Caco-2 (cell line): ENCODE data around the gene AATK. TPM values are rescaled to one million over a fixed set of nuclear protein-coding genes. Genes with fewer than 3 reads are reported as not detected.

Experiments
- BruUV-seq: library from RNA; stranded (reverse); fragments of 400-500 nt; replicated peaks from 2 replicates; lab custom pipeline; 2021; lab: Mats Ljungman, UMichigan
- CTCF ChIA-PET: fragments of 300-600 bp; sonication (Branson Sonifier 250); formaldehyde crosslinking; loops from one replicate; lab custom pipeline; 2022; ENCODE audit warnings: antibody characterized with exemption; lab: Charles Lee
- POLR2A ChIA-PET: fragments of 300-600 bp; sonication (Branson Sonifier 250); formaldehyde crosslinking; loops from one replicate; lab custom pipeline; 2022; ENCODE audit warnings: antibody characterized with exemption; lab: Charles Lee
- DNase-seq, 2 experiments: peaks; one replicate each; pipeline versions ENCODE4 v3.0.0 to v3.0.0-alpha.2; 2020 to 2022
- H3K27me3 ChIP-seq: replicated peaks from 2 replicates; pipeline ENCODE4 v1.6.0; 2011; ENCODE audit warnings: low read length; ENCODE audit not compliant: control insufficient read depth, insufficient read depth
- H3K36me3 ChIP-seq: 2 replicates; pipeline ENCODE4 v1.5.1; 2011; ENCODE audit warnings: low read length; ENCODE audit not compliant: control insufficient read depth, insufficient read depth
- H3K4me1 ChIP-seq: fragments of 250-450 bp; sonication (Bioruptor Pico); 2 replicates; pipeline ENCODE4 v1.5.1; 2020; ENCODE audit warnings: mild to moderate bottlenecking
- H3K4me3 ChIP-seq: 2 replicates; pipeline ENCODE4 v1.5.1; 2011; ENCODE audit warnings: low read depth, mild to moderate bottlenecking, control low read depth, low read length
- H3K9me3 ChIP-seq: fragments of 250-450 bp; sonication (Bioruptor Pico); 2 replicates; pipeline ENCODE4 v1.5.1; 2020; ENCODE audit warnings: mild to moderate bottlenecking, moderate library complexity
- H3K27ac Mint-ChIP-seq: one replicate; pipeline ENCODE4 v1.8.0; 2022; ENCODE audit warnings: mixed read lengths; ENCODE audit not compliant: unreplicated experiment
- H3K27me3 Mint-ChIP-seq: one replicate; pipeline ENCODE4 v1.8.0; 2022; ENCODE audit warnings: mixed read lengths; ENCODE audit not compliant: insufficient read depth, unreplicated experiment
- H3K36me3 Mint-ChIP-seq: one replicate; pipeline ENCODE4 v1.8.0; 2022; ENCODE audit warnings: mild to moderate bottlenecking, mixed read lengths; ENCODE audit not compliant: insufficient read depth, unreplicated experiment
- H3K4me1 Mint-ChIP-seq: one replicate; pipeline ENCODE4 v1.8.0; 2022; ENCODE audit warnings: low read depth, mixed read lengths; ENCODE audit not compliant: unreplicated experiment
- H3K4me3 Mint-ChIP-seq: one replicate; pipeline ENCODE4 v1.8.0; 2022; ENCODE audit warnings: mild to moderate bottlenecking, moderate library complexity, mixed read lengths; ENCODE audit not compliant: unreplicated experiment
- H3K9me3 Mint-ChIP-seq: one replicate; pipeline ENCODE4 v1.8.0; 2022; ENCODE audit warnings: mixed read lengths; ENCODE audit not compliant: unreplicated experiment
- intact Hi-C: fragments of 100-400 bp; cut with micrococcal nuclease; formaldehyde crosslinking; loops from one replicate; pipeline ENCODE4 v1.10.0; 2022; ENCODE audit not compliant: unreplicated experiment
- total RNA-seq: library from RNA; stranded (reverse); gene quantifications from 2 replicates; pipeline ENCODE4 v1.2.3, GENCODE V29; 2022
- TF ChIP-seq, protein P1 (sequence below), 2 experiments: fragments of 200-600 bp in 1 of 2; IDR thresholded peaks; 1 replicate in 1 of 2; 2 replicates in 1 of 2; pipeline versions ENCODE4 v1.5.1 to v1.8.0; 2011 to 2022; ENCODE audit warnings: antibody characterized with exemption in 1 of 2, control low read depth in 1 of 2, inconsistent platforms in 1 of 2, low read depth in 1 of 2, low read length in 1 of 2, mild to moderate bottlenecking in 1 of 2, moderate library complexity in 1 of 2; ENCODE audit not compliant: insufficient read depth in 1 of 2, severe bottlenecking in 1 of 2, unreplicated experiment in 1 of 2

AATK gene
- total RNA-seq, 1 experiment from 2014 or later, result 26.6 TPM

DNA sequence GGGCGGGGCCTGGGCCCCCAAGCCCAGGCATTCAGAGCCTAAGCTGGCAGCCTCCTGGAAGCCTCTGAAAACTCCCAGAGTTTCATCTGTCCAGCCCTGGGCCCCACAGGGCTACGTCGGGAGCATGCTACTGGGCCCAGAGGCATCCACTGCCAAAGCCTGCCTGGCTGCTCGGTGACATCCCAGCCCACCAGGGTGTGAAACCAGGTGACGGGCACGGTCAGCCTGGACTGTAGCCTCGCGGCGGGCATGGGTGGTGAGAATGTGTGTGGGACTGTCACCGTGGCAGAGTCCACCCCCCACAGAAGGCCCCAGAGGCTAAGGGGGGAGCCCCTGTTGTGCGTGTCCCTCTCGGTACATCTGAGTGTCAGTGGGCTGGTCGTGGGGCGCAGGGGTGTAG, 25.6 kb upstream of the AATK start:
- no peaks in the 10 kb centered on the region for H3K4me1 ChIP-seq
- Mint-ChIP-seq H3K27me3 (no peaks in the 10 kb centered on the region), H3K27ac (no peak overlapping the region), H3K4me1 (no peaks in the 10 kb centered on the region), H3K9me3 (no peaks in the 10 kb centered on the region), H3K4me3 (no peak overlapping the region), H3K36me3 (no peaks in the 10 kb centered on the region)
- ChIA-PET CTCF (interaction anchor here (1.7 kb wide), 1 partner anchor 9 kb away, joined by 5 read pairs; no protein-coding TSS in a partner anchor), POLR2A (no interaction called here)
- BruUV-seq, result no TSS peak
- intact Hi-C loops, result no loop called here
- H3K4me3 ChIP-seq, result no peak overlapping the region
- H3K27me3 ChIP-seq, result no peaks in the 10 kb centered on the region
- DNase-seq, result no peak
- H3K9me3 ChIP-seq, result no peaks in the 10 kb centered on the region
- no peaks in the 10 kb centered on the region; the same call in 1 of the 2 replicates for H3K36me3 ChIP-seq
- TF ChIP-seq, protein P1, sequence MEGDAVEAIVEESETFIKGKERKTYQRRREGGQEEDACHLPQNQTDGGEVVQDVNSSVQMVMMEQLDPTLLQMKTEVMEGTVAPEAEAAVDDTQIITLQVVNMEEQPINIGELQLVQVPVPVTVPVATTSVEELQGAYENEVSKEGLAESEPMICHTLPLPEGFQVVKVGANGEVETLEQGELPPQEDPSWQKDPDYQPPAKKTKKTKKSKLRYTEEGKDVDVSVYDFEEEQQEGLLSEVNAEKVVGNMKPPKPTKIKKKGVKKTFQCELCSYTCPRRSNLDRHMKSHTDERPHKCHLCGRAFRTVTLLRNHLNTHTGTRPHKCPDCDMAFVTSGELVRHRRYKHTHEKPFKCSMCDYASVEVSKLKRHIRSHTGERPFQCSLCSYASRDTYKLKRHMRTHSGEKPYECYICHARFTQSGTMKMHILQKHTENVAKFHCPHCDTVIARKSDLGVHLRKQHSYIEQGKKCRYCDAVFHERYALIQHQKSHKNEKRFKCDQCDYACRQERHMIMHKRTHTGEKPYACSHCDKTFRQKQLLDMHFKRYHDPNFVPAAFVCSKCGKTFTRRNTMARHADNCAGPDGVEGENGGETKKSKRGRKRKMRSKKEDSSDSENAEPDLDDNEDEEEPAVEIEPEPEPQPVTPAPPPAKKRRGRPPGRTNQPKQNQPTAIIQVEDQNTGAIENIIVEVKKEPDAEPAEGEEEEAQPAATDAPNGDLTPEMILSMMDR (IDR thresholded peaks at IDR 0.05; ENCODE audit: insufficient read depth in 1 of 2, low read depth in 1 of 2, low read length in 1 of 2, severe bottlenecking in 1 of 2, unreplicated experiment in 1 of 2), result no peak

DNA sequence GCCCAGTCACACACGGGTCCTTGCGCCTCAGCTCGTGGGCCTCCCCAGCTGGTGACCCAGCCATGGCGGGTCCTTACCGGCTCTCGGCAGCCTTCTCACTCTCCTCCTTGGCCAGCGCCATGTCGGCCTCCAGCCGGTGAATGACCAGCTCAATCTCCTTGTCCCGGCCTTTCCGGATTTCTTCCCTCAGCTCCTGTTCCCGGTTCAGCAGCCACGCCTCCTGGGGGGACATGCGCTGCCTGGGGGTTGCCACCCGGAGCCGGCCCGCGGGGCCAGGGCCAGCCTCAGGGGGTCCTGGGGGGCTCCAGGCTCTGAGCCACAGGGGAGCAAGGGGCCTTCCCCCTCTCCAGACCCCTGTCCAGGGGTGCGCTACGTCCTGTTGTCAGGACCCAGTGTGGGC, 25.1 kb upstream of the AATK start:
- H3K27me3 ChIP-seq, result no peaks in the 10 kb centered on the region
- intact Hi-C loops, result no loop called here
- Mint-ChIP-seq H3K4me1 (no peaks in the 10 kb centered on the region), H3K36me3 (no peaks in the 10 kb centered on the region), H3K27me3 (no peaks in the 10 kb centered on the region), H3K27ac (no peak overlapping the region), H3K9me3 (no peaks in the 10 kb centered on the region), H3K4me3 (no peak overlapping the region)
- no TSS peak for BruUV-seq
- H3K36me3 ChIP-seq, result no peaks in the 10 kb centered on the region; the same call in 1 of the 2 replicates
- DNase-seq, result no peak
- TF ChIP-seq, protein P1 (IDR thresholded peaks at IDR 0.05; ENCODE audit: insufficient read depth in 1 of 2, low read depth in 1 of 2, low read length in 1 of 2, severe bottlenecking in 1 of 2, unreplicated experiment in 1 of 2), result no peak
- no peaks in the 10 kb centered on the region for H3K4me1 ChIP-seq
- ChIA-PET CTCF (interaction anchor here (0.8 to 2.0 kb wide), 3 partner anchors 32 to 49 kb away, joined by 3 to 10 read pairs (median 3); partner anchors contain the start of gene CEP131), POLR2A (no interaction called here)
- no peak overlapping the region for H3K4me3 ChIP-seq
- H3K9me3 ChIP-seq, result no peaks in the 10 kb centered on the region

DNA sequence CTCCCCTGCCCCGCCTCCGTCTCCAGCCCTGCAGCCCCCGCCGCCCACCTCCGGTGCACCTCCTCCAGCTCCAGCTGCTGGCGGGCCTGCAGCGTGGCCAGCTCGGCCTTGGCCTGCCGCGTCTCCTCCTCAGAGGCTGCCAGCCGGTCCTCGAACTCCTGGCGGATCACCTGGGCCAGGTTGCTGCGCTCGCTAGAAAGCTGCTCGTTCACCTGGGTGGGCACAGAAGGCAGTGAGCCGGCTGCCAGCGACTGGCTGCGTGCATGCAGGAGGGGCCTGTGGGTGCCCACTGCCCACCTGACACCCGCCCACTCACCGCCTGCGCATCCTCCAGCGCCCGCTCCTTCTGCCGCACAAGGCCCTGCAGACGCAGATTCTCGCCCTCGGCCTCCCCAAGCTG, 24.6 kb upstream of the AATK start:
- no peaks in the 10 kb centered on the region for H3K4me1 Mint-ChIP-seq
- H3K4me3 Mint-ChIP-seq, result no peak overlapping the region
- no peaks in the 10 kb centered on the region for H3K9me3 ChIP-seq
- no peaks in the 10 kb centered on the region for H3K4me1 ChIP-seq
- H3K27me3 ChIP-seq, result no peaks in the 10 kb centered on the region
- no peak overlapping the region for H3K4me3 ChIP-seq
- POLR2A ChIA-PET, result interaction anchor here (0.6 kb wide), 1 partner anchor 32 kb away, joined by 3 read pairs; the partner anchor contains the start of gene CEP131
- DNase-seq, result no peak
- intact Hi-C loops, result no loop called here
- no peak overlapping the region for H3K27ac Mint-ChIP-seq
- BruUV-seq, result no TSS peak
- no peaks in the 10 kb centered on the region for H3K36me3 Mint-ChIP-seq
- CTCF ChIA-PET, result interaction anchor here (0.8 to 2.0 kb wide), 4 partner anchors 32 to 167 kb away, joined by 3 to 10 read pairs (median 3); partner anchors contain the start of gene CEP131
- no peaks in the 10 kb centered on the region for H3K9me3 Mint-ChIP-seq
- TF ChIP-seq, protein P1 (IDR thresholded peaks at IDR 0.05; ENCODE audit: insufficient read depth in 1 of 2, low read depth in 1 of 2, low read length in 1 of 2, severe bottlenecking in 1 of 2, unreplicated experiment in 1 of 2), result no peak
- H3K27me3 Mint-ChIP-seq, result no peaks in the 10 kb centered on the region
- no peaks in the 10 kb centered on the region; the same call in 1 of the 2 replicates for H3K36me3 ChIP-seq
